ENCODE results near the gene C13orf46. TPM values are rescaled to one million over a fixed set of nuclear protein-coding genes. Genes with fewer than 3 reads are reported as not detected.

Gene C13orf46
- total RNA-seq, 1 donor = 0.27 TPM

DNA sequence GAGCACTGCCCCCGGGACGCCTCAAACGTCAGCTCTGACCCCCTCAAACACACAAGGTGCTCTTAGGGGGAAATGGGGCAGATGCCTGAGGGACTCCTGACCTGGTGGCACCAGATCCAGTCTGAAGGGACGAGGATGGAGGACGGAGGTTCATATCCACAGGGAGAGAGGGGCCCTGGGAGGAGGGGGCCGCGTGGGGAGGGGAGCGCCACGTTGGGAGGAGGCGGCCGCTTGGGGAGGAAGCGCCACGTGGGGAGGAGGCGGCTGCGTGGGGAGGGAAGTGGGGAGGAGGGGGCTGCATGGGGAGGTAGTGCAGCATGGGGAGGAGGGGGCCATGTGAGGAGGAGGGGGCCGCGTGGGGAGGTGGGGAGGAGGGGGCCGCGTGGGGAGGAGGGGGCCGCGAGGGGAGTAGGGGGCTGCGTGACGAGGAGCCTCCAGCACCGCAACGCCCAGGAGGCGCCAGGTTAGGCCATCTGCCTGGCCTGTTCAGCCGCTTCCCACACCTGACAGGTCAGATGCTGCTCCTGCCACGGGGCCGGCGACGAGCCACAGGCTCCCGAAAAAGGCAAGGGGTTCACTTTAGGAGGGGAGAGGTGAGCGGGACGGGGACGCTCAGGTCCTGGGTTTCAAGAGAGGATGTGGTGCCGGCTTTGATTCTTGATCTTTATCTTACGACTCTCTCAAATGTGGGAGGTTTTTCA, 36.7 kb upstream of the C13orf46 start:
- TF ChIP-seq, protein P1, sequence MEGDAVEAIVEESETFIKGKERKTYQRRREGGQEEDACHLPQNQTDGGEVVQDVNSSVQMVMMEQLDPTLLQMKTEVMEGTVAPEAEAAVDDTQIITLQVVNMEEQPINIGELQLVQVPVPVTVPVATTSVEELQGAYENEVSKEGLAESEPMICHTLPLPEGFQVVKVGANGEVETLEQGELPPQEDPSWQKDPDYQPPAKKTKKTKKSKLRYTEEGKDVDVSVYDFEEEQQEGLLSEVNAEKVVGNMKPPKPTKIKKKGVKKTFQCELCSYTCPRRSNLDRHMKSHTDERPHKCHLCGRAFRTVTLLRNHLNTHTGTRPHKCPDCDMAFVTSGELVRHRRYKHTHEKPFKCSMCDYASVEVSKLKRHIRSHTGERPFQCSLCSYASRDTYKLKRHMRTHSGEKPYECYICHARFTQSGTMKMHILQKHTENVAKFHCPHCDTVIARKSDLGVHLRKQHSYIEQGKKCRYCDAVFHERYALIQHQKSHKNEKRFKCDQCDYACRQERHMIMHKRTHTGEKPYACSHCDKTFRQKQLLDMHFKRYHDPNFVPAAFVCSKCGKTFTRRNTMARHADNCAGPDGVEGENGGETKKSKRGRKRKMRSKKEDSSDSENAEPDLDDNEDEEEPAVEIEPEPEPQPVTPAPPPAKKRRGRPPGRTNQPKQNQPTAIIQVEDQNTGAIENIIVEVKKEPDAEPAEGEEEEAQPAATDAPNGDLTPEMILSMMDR (IDR thresholded peaks at IDR 0.05; ENCODE audit: insufficient read depth, low read length) = no peak
- no peak overlapping the region for H3K4me3 ChIP-seq (ENCODE audit: low read depth, low read length)
- DNase-seq (ENCODE audit: low read depth) = no peak

DNA sequence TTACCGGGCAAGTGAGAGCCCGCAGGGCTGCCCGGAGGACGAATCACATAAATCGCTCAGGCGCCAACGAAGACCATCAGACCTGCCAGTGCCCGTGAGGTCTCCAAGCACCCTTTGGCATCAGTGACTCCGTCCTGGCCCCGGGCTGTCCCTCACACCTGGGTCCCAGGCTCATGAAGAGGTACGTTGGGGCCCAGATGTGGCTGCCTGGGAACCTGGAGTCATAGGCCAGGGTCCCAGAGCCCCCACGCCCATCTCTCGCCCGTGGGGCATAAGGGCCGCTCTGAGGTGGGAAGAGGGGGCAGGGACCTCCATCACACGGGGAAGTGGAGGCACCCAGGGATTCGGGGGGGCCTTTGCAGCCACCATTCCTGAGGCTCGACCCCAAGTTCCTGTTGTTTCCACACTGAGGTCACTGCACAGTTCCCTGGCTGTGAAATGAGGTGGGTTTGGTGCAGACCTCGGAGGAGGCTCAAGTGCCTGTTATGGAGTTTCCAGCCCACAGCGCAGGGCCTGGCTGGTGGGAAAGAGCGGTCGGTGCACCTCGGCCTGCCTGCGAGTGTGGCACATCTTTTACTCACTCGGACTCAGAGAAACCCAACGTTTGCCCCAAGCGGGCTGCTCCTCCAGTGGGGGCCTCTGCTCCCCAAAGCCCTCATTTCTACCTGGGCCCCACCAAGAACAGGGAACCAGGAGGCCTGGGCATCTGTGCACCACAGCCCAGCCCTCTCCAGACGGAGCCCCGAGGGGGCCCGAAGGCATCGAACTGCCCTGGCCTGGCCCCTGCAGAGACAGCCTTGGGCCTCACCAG, 35.9 kb upstream of the C13orf46 start:
- no peak for DNase-seq (ENCODE audit: low read depth)
- TF ChIP-seq, protein P1 (IDR thresholded peaks at IDR 0.05; ENCODE audit: insufficient read depth, low read length) = no peak
- no peak overlapping the region for H3K4me3 ChIP-seq (ENCODE audit: low read depth, low read length)

DNA sequence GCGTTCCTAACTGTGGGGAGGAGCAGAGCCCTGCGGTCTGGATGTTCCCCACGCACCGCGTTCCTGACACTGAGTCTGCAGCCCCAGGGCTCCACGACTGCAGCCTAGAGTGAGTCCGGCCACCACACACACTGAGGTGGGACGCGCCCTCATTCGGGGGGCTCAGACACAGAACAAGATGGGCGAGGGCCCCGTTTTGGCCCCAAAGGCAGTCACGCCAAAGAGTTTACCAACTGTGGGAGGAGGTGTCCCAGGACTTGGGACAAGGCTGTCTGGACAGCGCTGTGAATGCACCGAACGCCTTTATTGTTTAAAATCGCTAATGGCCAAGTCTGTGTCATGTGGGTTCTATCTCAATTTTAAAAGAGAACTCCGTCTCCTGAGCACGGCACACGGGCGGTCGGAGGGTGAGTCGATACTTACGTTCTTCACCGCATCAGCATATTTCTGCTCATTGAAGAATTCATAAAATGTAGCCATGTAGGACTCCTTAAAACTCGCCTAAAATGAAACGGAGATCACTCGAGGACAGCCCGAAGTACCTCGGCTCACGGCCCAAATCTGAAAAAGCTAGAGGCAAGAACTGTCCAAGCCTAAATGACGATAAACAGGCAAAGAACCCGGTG, 35.2 kb upstream of the C13orf46 start:
- TF ChIP-seq, protein P1 (IDR thresholded peaks at IDR 0.05; ENCODE audit: insufficient read depth, low read length) = no peak
- DNase-seq (ENCODE audit: low read depth) = no peak
- H3K4me3 ChIP-seq (ENCODE audit: low read depth, low read length) = no peak overlapping the region

DNA sequence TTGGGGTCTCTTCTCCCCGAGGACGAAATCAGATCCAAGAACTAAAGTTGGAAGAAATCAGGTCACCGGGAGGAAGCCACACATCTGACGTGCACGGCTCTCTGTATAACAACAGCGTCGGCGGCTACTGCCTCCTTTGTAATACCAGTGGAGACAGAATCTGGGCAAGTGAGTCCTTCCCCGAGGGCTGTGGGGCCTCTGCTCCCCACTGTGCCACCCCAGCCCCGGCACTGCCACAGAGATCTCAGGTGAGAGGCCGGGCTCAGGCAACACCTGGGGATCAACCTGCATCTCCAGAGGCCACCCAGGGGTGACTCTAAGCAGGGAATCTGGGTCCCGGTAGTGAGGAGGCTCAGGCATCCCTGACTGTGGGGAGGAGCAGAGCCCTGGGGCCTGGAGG, 33.7 kb upstream of the C13orf46 start:
- TF ChIP-seq, protein P1 (IDR thresholded peaks at IDR 0.05; ENCODE audit: insufficient read depth, low read length) = no peak
- no peak overlapping the region for H3K4me3 ChIP-seq (ENCODE audit: low read depth, low read length)
- DNase-seq (ENCODE audit: low read depth) = no peak

DNA sequence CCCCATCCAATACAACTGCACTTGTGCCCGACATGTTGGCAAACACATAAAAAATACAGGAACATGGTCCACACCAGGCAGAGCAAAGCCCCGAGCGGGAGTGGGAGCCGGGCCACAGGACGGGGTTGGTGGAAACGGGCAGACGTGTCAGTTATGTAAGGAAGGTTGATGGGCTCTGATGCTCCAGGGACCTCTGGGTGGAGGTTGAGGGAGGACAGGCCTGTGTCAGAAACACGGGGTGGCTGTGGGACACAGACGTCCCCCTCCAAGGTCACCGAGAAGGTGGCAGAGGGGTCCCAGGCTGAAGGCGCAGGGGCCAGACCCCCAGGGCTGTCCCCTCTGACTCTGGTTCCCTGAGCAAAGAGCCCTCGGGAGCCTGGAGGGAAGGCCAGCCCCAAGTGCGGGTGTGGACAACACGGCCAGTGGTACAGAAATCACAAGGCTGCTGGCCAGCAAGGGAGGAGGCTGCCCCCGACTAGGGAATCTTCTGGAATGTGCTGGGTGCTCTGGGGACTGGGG, 31.4 kb upstream of the C13orf46 start:
- no peak for DNase-seq (ENCODE audit: low read depth)
- no peak overlapping the region for H3K4me3 ChIP-seq (ENCODE audit: low read depth, low read length)
- TF ChIP-seq, protein P1 (IDR thresholded peaks at IDR 0.05; ENCODE audit: insufficient read depth, low read length) = no peak

DNA sequence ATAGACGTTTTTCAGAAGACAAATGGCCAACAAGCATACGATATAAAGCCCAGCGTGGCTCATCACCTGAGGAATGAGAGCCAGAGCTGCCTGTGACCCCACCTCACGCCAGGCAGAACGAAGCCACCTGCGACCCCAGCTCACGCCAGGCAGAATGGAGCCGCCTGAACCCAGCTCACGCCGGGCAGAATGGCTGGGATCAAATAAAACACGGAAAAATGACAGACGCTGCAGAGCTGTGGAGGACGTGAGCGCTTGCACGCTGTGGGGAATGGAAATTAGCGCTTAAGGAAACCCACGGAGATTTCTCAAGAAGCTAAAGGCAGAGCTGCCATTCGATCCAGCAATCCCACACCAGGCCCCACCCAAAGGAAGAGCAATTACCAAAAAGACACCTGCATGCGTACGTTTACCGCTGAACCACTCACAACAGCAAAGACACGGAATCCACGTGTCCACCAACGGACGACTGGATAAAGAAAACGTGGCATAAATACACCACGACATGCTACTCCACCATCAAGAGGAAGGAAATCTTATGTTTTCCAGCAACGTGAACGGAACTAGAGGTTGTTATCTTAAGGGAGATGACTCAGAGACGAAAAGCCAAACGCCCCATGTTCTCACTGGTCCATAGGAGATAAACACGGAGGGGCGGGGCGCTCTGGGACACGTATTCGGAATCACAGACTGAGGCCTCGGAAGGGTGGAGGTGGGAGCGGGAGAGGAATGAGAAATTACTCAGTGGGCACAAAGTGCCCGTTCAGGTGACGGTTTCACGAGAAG, 30.7 kb upstream of the C13orf46 start:
- H3K4me3 ChIP-seq (ENCODE audit: low read depth, low read length) = no peak overlapping the region
- TF ChIP-seq, protein P1 (IDR thresholded peaks at IDR 0.05; ENCODE audit: insufficient read depth, low read length) = no peak
- peak; percentile 85 for DNase-seq (ENCODE audit: low read depth)

Data from fibroblast of the aortic adventitia (primary cell).